Activated CD4-positive, alpha-beta T cell treated with anti-CD3 and anti-CD28 coated beads, Interleukin-2, amount 10 ng/mL, durations not matched to agents 7 days and 5 days (primary cell): Measurements from ENCODE around the gene SDCBP2. TPM values are rescaled to one million over a fixed set of nuclear protein-coding genes. Genes with fewer than 3 reads are reported as not detected.
A peak's percentile ranks its signal among the peaks of the same experiment; 100 is the strongest.

ENCODE experiments used
- CTCF ChIA-PET: fragments of 350-600 bp; sonication (Branson Sonifier 250); formaldehyde crosslinking; loops from one replicate; lab custom pipeline; 2021; ENCODE audit warnings: antibody characterized with exemption; lab: Charles Lee
- POLR2A ChIA-PET: fragments of 350-600 bp; sonication (Branson Sonifier 250); formaldehyde crosslinking; loops from one replicate; lab custom pipeline; 2021; ENCODE audit warnings: antibody characterized with exemption; lab: Charles Lee
- DNase-seq: peaks from one replicate; pipeline ENCODE4 v3.0.0-alpha.2; 2020
- H3K27ac Mint-ChIP-seq: one replicate; pipeline ENCODE4 v1.8.0; 2021; ENCODE audit warnings: mild to moderate bottlenecking, moderate library complexity, mixed read lengths
- H3K27me3 Mint-ChIP-seq: one replicate; pipeline ENCODE4 v1.8.0; 2021; ENCODE audit warnings: mixed read lengths
- H3K36me3 Mint-ChIP-seq: one replicate; pipeline ENCODE4 v1.8.0; 2021; ENCODE audit warnings: low read depth, mixed read lengths
- H3K4me1 Mint-ChIP-seq: one replicate; pipeline ENCODE4 v1.8.0; 2021; ENCODE audit warnings: mixed read lengths
- H3K4me3 Mint-ChIP-seq: one replicate; pipeline ENCODE4 v1.8.0; 2021; ENCODE audit warnings: mild to moderate bottlenecking, moderate library complexity, mixed read lengths
- H3K9me3 Mint-ChIP-seq: one replicate; pipeline ENCODE4 v1.8.0; 2021; ENCODE audit warnings: mixed read lengths
- total RNA-seq, 2 experiments: library from RNA; stranded (reverse); gene quantifications; one replicate each; pipeline ENCODE4 v1.2.3, GENCODE V29; 2021

SDCBP2 gene
- total RNA-seq, 2 experiments from 2014 or later = 1.4 to 2.2 TPM

DNA sequence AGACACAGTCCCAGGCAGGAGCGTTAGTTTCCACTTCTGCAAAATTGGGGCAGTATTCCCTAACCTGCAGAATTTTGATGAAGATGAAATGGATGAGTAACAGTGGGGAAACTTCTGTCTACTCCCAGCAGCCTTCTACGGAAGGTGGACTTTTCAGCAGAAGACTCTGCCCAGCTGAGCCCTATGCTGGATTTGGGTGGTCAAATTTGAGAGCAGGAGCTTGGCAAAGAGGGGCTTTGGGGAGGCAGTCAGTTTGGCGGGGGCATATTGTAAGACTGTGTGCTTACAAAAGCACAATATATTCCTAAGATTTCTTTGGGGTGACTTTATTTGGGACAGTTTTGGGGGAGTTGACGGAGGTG lies 5.4 kb upstream of the SDCBP2 start:
- POLR2A ChIA-PET = no interaction called here
- Mint-ChIP-seq H3K9me3 (no peaks in the 10 kb centered on the region), H3K4me1 (peaks cover 46% of the 10 kb centered on the region), H3K36me3 (peaks cover 24% of the 10 kb centered on the region), H3K27me3 (no peaks in the 10 kb centered on the region), H3K27ac (no peak overlapping the region), H3K4me3 (no peak overlapping the region)
- no peak for DNase-seq
- CTCF ChIA-PET = interaction anchor here (0.8 to 1.1 kb wide), 2 partner anchors 49 to 103 kb away, joined by 3 read pairs; no protein-coding TSS in a partner anchor

DNA sequence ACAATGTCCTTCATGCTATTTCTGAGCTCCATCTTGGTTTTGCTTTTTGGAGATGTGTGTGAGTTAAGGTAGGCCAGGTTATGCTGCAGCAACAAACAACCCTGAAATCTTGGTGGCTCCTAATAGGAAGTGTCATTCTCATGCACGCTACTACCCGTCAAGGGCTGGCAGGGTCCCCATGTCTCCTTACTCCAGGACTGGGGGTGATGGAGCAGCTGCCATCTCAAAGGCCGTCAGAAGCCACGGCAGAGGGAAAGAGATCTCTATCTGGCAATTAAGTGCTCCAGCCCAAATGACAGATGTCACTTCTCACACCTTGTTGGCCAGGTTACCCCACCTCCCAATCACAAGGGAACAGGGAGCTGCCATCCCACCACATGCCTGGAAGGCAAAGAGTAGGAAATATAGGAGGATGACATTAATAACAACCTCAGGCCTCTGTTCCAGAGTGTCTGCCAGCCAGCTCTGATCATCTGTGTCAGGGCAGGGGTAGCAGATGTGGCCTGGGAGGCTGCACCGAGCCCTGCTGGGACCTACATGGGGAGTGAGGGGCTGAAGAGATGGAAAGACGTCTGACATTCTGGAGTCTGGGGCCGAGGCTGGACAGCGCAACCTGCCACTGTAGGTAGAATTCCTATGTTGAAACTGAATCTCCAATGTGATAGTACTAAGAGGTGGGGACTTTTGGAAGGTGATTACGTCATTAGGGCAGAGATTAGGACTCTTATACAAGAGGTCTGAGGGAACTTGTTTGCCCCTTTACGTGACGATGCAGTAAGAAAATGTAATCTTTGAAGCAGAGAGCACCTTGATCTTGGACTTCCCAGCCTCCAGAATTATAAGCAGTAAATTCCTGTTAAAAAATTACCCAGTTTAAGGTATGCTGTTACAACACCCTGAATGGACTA lies 4.8 kb upstream of the SDCBP2 start:
- H3K27ac Mint-ChIP-seq = no peak overlapping the region
- H3K4me1 Mint-ChIP-seq = peaks cover 51% of the 10 kb centered on the region
- no peak for DNase-seq
- CTCF ChIA-PET = interaction anchor here (0.7 to 1.4 kb wide), 2 partner anchors 10 to 36 kb away, joined by 3 to 4 read pairs; no protein-coding TSS in a partner anchor
- POLR2A ChIA-PET = no interaction called here
- peaks cover 24% of the 10 kb centered on the region for H3K36me3 Mint-ChIP-seq
- H3K9me3 Mint-ChIP-seq = no peaks in the 10 kb centered on the region
- H3K4me3 Mint-ChIP-seq = no peak overlapping the region
- no peaks in the 10 kb centered on the region for H3K27me3 Mint-ChIP-seq

DNA sequence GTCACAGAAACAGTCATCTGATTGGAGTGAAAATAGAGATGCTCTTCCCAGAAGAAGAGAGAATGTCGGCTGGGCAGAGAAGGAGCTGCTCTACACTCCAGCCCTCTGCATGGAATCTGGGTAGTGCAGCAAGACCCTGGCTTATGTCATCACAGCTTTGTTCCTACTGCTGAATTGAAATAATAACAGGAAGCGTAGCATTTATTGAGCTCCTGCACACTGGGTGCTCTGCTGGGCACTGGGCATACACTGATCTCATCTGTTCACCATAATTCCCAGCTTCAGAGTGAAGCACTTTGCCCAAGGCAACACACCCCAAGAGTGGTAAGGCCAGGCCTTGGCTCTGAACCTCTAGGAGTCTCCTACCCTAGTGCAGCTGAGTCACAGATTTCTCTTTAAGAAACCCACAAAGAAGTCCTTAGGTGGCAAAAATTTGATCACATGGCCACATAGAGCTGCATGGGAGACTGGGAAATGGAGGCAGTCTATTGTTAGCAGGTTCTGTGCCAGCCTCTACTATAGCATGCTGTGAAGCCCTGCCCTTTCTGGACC lies 3.9 kb upstream of the SDCBP2 start:
- CTCF ChIA-PET = interaction anchor here (0.7 to 1.7 kb wide), 5 partner anchors 9 to 134 kb away, joined by 3 to 5 read pairs (median 4); partner anchors contain the start of gene NSFL1C
- no peak overlapping the region for H3K4me3 Mint-ChIP-seq
- no peak for DNase-seq
- H3K4me1 Mint-ChIP-seq = peaks cover 55% of the 10 kb centered on the region
- H3K9me3 Mint-ChIP-seq = no peaks in the 10 kb centered on the region
- POLR2A ChIA-PET = no interaction called here
- H3K27me3 Mint-ChIP-seq = no peaks in the 10 kb centered on the region
- no peak overlapping the region for H3K27ac Mint-ChIP-seq
- H3K36me3 Mint-ChIP-seq = peaks cover 26% of the 10 kb centered on the region

DNA sequence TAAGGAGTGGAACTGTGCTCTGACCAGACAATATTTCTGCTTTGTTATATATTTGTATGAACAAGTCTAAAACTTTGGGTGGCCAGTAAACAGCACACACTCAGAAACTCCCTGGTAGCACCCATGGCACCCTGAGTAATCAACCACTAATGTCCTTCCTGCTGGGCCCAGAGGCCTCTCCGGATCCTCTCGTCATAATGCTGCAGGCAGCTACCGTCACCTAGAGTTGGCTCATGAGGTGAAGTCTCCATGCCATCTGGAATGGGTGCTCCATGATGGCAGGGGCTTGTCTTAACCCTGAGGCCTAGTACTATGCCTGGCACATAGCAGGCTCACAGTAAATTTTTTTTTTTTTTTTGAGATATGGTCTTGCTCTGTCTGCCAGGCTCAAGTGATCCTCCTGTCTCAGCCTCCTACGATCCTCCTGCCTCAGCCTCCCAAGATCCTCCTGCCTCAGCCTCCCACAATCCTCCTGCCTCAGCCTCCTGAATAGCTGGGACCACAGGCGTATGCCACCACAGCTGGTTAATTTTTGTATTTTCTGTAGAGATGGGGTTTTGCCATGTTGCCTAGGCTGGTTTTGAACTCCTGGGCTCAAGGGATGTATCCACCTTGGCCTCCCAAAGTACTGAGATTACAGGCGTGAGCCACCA lies 3.0 kb upstream of the SDCBP2 start:
- peak overlapping the region; percentile 73 for H3K27ac Mint-ChIP-seq
- H3K4me1 Mint-ChIP-seq = peaks cover 51% of the 10 kb centered on the region
- peaks cover 28% of the 10 kb centered on the region for H3K36me3 Mint-ChIP-seq
- ChIA-PET POLR2A (no interaction called here), CTCF (interaction anchor here (0.7 to 1.7 kb wide), 4 partner anchors 13 to 135 kb away, joined by 3 to 5 read pairs (median 4); partner anchors contain the start of gene NSFL1C)
- no peaks in the 10 kb centered on the region for H3K27me3 Mint-ChIP-seq
- no peak overlapping the region for H3K4me3 Mint-ChIP-seq
- no peak for DNase-seq
- no peaks in the 10 kb centered on the region for H3K9me3 Mint-ChIP-seq

DNA sequence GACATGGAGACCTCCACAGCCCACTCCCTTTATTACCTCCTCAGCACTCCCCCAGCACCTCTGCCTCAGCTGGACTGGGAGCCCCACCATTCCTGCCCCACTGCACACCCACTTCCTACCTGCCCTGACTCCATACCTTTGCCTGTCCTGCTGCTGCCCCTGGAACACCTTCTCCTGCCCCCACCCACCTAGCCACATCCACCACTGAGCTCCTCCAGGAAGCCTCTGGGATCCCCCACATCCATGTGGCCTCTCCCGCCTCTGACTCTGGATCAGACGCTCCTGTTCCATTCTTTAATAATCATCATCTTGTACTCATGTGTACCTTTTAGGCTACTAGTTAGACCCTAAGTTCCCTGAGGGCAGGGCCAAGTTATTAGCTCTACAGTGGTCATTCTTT lies 2.2 kb upstream of the SDCBP2 start:
- ChIA-PET POLR2A (no interaction called here), CTCF (interaction anchor here (1.1 to 1.7 kb wide), 2 partner anchors 27 to 135 kb away, joined by 3 to 4 read pairs; partner anchors contain the start of gene NSFL1C)
- no peaks in the 10 kb centered on the region for H3K27me3 Mint-ChIP-seq
- H3K4me3 Mint-ChIP-seq = no peak overlapping the region
- peak overlapping the region; percentile 68 for H3K27ac Mint-ChIP-seq
- H3K9me3 Mint-ChIP-seq = no peaks in the 10 kb centered on the region
- H3K36me3 Mint-ChIP-seq = peaks cover 28% of the 10 kb centered on the region
- peaks cover 44% of the 10 kb centered on the region for H3K4me1 Mint-ChIP-seq
- no peak for DNase-seq

DNA sequence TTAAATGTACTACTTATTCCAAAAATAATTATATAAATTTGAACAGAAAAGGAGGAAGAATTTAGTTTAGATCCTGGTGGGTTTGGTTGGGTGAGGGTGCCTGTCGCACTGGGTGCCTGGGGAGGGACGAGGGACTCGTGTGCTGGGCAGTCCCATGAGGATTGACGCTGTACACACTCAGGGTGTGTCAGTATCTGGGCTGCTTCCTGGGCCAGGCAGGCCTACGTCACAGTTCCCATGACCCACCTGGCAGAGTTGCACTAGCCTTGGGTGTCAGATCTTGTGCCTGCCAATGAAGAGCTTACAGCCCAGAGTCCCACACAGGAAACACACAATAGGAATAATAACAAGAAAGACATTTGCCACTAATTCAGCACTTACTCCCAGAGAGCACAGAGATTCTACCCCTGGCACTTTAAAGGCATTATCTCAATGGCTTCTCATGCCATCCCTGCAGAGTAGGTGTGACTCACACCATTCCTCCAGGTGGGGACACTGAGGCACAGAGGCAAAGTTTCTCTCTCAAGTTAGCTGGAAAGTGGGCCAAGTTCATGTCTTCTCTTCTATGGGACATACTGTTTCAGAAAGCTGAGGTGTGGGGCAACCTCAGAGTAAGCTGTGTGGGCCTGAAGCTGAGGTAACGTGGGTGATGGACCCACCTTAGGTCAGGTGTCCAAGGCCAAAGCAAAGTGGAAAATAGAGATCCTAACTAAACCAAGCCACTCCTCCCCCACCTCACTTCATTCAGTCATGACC lies 1.3 kb upstream of the SDCBP2 start:
- CTCF ChIA-PET = interaction anchor here (1.1 kb wide), 1 partner anchor 28 kb away, joined by 3 read pairs; no protein-coding TSS in a partner anchor
- no peaks in the 10 kb centered on the region for H3K27me3 Mint-ChIP-seq
- H3K36me3 Mint-ChIP-seq = peaks cover 28% of the 10 kb centered on the region
- no peak overlapping the region for H3K4me3 Mint-ChIP-seq
- H3K27ac Mint-ChIP-seq = peak overlapping the region; percentile 88
- POLR2A ChIA-PET = no interaction called here
- DNase-seq = peak; percentile 38
- H3K4me1 Mint-ChIP-seq = peaks cover 41% of the 10 kb centered on the region
- H3K9me3 Mint-ChIP-seq = no peaks in the 10 kb centered on the region

DNA sequence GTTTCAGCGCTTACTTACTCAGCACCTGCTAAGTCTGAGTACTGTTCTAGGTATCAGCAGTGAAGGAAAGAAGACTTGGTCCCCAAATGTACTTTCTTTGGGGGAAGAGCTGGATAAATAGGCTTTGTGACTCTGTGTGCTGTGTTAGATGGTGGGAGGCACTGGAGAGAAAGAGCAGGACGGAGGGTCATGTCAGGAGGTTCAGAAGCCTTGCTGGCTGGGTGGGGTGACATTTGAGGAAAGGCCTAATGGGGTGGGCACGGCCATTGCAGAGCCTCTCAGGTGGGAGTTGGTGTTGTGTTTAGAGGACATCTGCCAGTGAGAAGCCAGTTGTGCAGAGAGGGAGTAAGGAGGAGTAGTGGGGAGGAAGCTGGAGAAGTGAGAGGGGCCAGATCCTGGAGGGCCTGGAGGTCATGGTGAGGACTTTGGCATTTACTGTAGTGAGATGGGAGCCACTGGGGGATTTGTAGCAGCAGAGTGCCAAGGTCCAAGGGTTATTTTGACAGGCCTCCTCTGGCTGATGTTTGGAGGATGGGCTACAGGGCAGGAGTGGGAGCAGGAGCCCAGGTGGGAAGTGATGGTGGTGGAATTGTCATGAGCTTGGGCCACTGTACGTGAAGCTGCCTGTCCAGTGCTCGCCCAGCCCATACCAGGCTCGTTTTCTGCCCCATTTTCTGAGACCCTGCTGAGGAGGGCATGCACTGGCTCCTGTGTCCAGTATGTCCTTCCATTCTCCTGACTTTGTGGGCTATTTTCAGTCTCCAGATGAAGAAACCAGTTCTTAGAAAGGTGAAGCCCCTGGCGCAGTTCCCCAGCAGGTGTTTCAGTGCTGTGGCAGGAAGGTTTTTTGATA lies 886 bp downstream of the SDCBP2 start:
- Mint-ChIP-seq H3K4me3 (peak overlapping the region; percentile 22), H3K4me1 (peaks cover 38% of the 10 kb centered on the region), H3K9me3 (no peaks in the 10 kb centered on the region), H3K27ac (peak overlapping the region; percentile 54), H3K36me3 (peaks cover 19% of the 10 kb centered on the region), H3K27me3 (no peaks in the 10 kb centered on the region)
- DNase-seq = peak; percentile 4
- CTCF ChIA-PET = interaction anchor here (0.9 to 1.8 kb wide), 3 partner anchors 16 to 95 kb away, joined by 3 to 4 read pairs (median 3); no protein-coding TSS in a partner anchor
- POLR2A ChIA-PET = no interaction called here

DNA sequence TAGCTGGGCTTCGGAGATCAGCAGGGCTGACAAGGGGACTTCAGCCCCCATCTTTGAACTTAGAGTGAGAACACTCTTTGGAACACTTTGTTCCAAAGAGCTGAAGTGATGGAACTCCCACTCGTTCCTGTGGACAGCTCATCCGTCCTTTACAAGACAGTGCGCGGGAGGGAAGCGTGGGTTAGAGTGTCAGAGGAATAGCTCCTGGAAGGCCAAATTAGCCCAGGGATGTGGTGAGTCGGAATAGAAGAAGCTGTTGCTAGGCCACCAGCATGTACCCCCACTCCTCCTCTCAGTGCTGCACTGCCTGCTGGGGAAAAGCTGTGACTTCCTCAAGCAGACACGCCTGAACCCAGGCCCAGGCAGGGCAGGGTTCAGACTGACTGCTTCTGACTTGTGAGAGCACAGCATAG lies 1.7 kb downstream of the SDCBP2 start:
- Mint-ChIP-seq H3K36me3 (peaks cover 19% of the 10 kb centered on the region), H3K27ac (peak overlapping the region; percentile 54), H3K4me3 (no peak overlapping the region), H3K4me1 (peaks cover 34% of the 10 kb centered on the region), H3K9me3 (no peaks in the 10 kb centered on the region), H3K27me3 (no peaks in the 10 kb centered on the region)
- ChIA-PET POLR2A (no interaction called here), CTCF (interaction anchor here (0.9 to 1.0 kb wide), 2 partner anchors 65 to 96 kb away, joined by 3 read pairs; no protein-coding TSS in a partner anchor)
- peak; percentile 5 for DNase-seq

DNA sequence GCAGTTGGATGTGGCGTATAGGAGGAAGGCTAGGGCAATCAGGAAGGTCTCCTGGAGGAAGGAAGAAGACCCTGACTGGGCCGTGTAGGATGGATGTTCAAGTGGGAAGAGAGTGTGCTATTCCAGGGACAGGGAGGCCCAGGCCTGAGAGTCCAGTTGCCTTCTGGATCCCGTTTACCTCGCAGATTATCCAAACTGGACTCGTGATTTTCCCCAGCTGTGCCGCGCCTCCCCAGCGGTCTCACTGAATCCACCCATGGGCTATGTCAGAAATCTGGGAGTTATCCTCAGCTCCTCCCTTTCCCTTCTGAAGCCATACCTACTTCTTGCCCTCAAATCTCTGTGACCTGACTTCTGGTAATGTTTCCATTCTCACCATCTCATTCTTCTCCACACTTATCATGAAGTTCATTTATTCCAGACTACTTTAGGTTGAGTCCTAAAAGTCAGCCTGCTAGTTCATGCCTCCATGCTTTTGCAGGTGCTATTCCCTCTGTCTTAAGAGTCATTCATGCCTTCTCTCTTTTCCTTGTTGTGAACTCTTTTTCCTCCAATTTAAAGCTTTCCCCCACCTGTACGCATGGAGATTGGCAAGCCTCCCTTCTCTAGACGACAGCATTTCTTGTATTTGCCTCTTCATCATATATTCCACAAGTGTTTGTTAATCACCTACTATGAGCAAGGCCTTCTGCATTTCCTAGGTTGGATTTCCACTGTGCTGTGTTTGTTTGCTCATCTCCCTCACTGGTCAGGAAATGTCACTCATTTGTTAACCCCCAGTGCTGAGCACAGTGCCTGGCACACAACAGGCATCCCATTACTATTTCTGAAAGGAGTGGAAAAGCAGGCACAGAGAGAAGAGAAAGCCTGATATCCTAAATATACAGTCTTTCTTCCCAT lies 2.7 kb downstream of the SDCBP2 start:
- CTCF ChIA-PET = interaction anchor here (0.6 to 1.6 kb wide), 6 partner anchors 10 to 1727 kb away, joined by 3 to 5 read pairs (median 3); no protein-coding TSS in a partner anchor
- peak; percentile 4 for DNase-seq
- POLR2A ChIA-PET = interaction anchor here (0.6 to 1.1 kb wide), 2 partner anchors 18 to 35 kb away, joined by 3 to 4 read pairs; no protein-coding TSS in a partner anchor

DNA sequence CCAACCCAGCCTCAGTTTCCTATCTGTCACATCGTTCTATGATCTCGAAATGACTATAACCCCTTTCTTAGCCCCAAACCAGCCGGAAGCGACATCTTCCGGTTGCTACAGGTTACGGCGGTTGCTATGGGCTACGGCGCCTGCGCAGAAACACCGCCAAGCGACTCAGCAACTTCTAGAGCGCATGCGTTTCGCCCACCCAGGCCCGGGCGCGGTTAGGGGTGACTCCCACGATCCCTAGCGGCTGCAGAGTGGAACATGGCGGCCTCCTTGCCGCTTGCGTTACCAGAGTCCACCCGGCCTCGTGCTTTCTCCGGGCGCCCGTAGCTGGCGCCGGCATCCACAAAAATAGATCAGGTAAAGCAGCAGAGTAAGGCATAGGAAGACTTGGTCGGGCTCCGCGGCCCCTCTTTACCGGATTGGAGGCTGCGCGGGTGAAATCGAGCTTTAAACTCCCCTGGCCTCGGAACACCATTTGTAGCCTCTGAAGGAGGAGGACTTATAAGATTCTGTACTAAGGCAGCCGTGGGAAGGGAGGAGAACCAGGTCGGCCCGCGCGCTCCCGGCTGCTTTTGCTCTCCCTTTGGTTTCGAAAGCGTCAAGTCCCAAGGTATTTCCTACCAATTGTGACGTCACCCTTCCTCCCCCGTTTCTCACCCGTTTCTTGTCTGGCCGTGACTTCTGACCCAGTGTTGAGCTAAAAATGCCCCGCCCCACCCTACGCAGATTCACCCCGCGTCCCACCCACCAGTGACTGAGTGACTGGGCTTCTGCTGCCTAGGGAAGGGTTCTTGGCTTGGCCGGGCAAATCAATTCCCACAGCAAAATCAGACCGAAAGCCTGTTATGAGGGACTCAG lies 3.5 kb downstream of the SDCBP2 start:
- no peak overlapping the region for H3K4me3 Mint-ChIP-seq
- no peaks in the 10 kb centered on the region for H3K9me3 Mint-ChIP-seq
- ChIA-PET POLR2A (interaction anchor here (0.6 to 1.1 kb wide), 3 partner anchors 19 to 36 kb away, joined by 3 to 4 read pairs (median 3); no protein-coding TSS in a partner anchor), CTCF (interaction anchor here (0.8 to 1.6 kb wide), 6 partner anchors 11 to 113 kb away, joined by 3 read pairs; no protein-coding TSS in a partner anchor)
- peaks cover 7% of the 10 kb centered on the region for H3K36me3 Mint-ChIP-seq
- peaks cover 25% of the 10 kb centered on the region for H3K4me1 Mint-ChIP-seq
- H3K27me3 Mint-ChIP-seq = no peaks in the 10 kb centered on the region
- peak; percentile 99 for DNase-seq
- H3K27ac Mint-ChIP-seq = no peak overlapping the region

More for the DNA sequence above, 2.7 kb downstream of the SDCBP2 start:
- H3K27me3 Mint-ChIP-seq = no peaks in the 10 kb centered on the region
- H3K27ac Mint-ChIP-seq = no peak overlapping the region
- peaks cover 33% of the 10 kb centered on the region for H3K4me1 Mint-ChIP-seq
- no peaks in the 10 kb centered on the region for H3K9me3 Mint-ChIP-seq
- H3K4me3 Mint-ChIP-seq = no peak overlapping the region
- peaks cover 12% of the 10 kb centered on the region for H3K36me3 Mint-ChIP-seq
